Common myeloid progenitor, CD34-positive (primary cell): ENCODE results near the gene OTOG.

Source experiments
- CTCF ChIA-PET: fragments of 350-600 bp; sonication (Branson Sonifier 250); formaldehyde crosslinking; loops from one replicate; lab custom pipeline; 2021; ENCODE audit warnings: antibody characterized with exemption; lab: Charles Lee
- POLR2A ChIA-PET: fragments of 350-600 bp; sonication (Branson Sonifier 250); formaldehyde crosslinking; loops from one replicate; lab custom pipeline; 2021; ENCODE audit warnings: antibody characterized with exemption; lab: Charles Lee
- DNase-seq, 3 donors: peaks; one replicate each; pipeline versions ENCODE4 v3.0.0 to v3.0.0-alpha.2; 2013
- H3K27ac ChIP-seq, 2 experiments: 1 replicate in 1 of 2; 2 replicates in 1 of 2; pipeline ENCODE4 v1.7.0; 2013; ENCODE audit warnings: inconsistent platforms in 2 of 2, low read length in 2 of 2, mild to moderate bottlenecking in 2 of 2, low read depth in 1 of 2, moderate library complexity in 1 of 2; ENCODE audit not compliant: severe bottlenecking in 2 of 2, insufficient read depth in 1 of 2, poor library complexity in 1 of 2
- H3K27me3 ChIP-seq, 5 experiments: replicated peaks in 2 of 5; 1 replicate in 3 of 5; 2 replicates in 2 of 5; pipeline versions ENCODE4 v1.6.1 to v1.7.0; 2013; ENCODE audit warnings: low read length in 4 of 5, mild to moderate bottlenecking in 2 of 5, moderate library complexity in 2 of 5, inconsistent platforms in 1 of 5; ENCODE audit not compliant: insufficient read depth in 5 of 5, control insufficient read depth in 4 of 5
- H3K36me3 ChIP-seq, 4 experiments: 1 replicate in 2 of 4; 2 replicates in 2 of 4; pipeline versions ENCODE4 v1.6.1 to v1.7.0; 2013; ENCODE audit warnings: low read length in 3 of 4, control low read depth in 1 of 4, mild to moderate bottlenecking in 1 of 4; ENCODE audit not compliant: control insufficient read depth in 4 of 4, insufficient read depth in 4 of 4
- H3K4me1 ChIP-seq, 4 experiments: 1 replicate in 3 of 4; 2 replicates in 1 of 4; pipeline versions ENCODE4 v1.6.1 to v1.7.1; 2013; ENCODE audit warnings: low read length in 3 of 4, mild to moderate bottlenecking in 3 of 4, control low read depth in 1 of 4, inconsistent platforms in 1 of 4, moderate library complexity in 1 of 4; ENCODE audit not compliant: control insufficient read depth in 4 of 4, insufficient read depth in 4 of 4; ENCODE audit errors: control extremely low read depth in 1 of 4
- H3K4me3 ChIP-seq, 7 experiments: 1 replicate in 4 of 7; 2 replicates in 3 of 7; pipeline versions ENCODE4 v1.5.1 to v1.7.0; 2013; ENCODE audit warnings: mild to moderate bottlenecking in 7 of 7, low read length in 6 of 7, moderate library complexity in 6 of 7, inconsistent platforms in 2 of 7, low read depth in 2 of 7, control low read depth in 1 of 7; ENCODE audit not compliant: insufficient read depth in 4 of 7, control insufficient read depth in 1 of 7; ENCODE audit errors: extremely low read depth in 1 of 7
- H3K9me3 ChIP-seq, 5 experiments: 1 replicate in 4 of 5; 2 replicates in 1 of 5; pipeline versions ENCODE4 v1.6.1 to v1.7.1; 2013; ENCODE audit warnings: low read length in 4 of 5, mild to moderate bottlenecking in 2 of 5, inconsistent platforms in 1 of 5, low read depth in 1 of 5, moderate library complexity in 1 of 5; ENCODE audit not compliant: control insufficient read depth in 4 of 5, insufficient read depth in 2 of 5; ENCODE audit errors: control extremely low read depth in 1 of 5
- WGBS: methylation state at CpG from one replicate; pipeline ENCODE4 v1.1.5; 2013; ENCODE audit not compliant: insufficient coverage; 5-methylcytosine and 5-hydroxymethylcytosine counted together

Gene OTOG

GRCh38 chr11:17572359-17572690, 25.3 kb downstream of the OTOG start:
- H3K27me3 ChIP-seq: peaks cover 0 to 7% (median 0%) of the 10 kb centered on the region in 5 experiments
- H3K36me3 ChIP-seq: no peaks in the 10 kb centered on the region
- no peak overlapping the region for H3K27ac ChIP-seq
- WGBS: 53% methylated on average over 3 of the region's 3 CpGs
- ChIA-PET CTCF (no interaction called here), POLR2A (no interaction called here)
- H3K4me3 ChIP-seq: no peak overlapping the region
- H3K4me1 ChIP-seq: peaks cover 0 to 7% (median 3%) of the 10 kb centered on the region in 4 experiments
- no peaks in the 10 kb centered on the region for H3K9me3 ChIP-seq
- peak in 2 of 3 donors; percentile 44 to 57 for DNase-seq

GRCh38 chr11:17572791-17573460, 25.9 kb downstream of the OTOG start:
- no peaks in the 10 kb centered on the region for H3K36me3 ChIP-seq
- no peak overlapping the region for H3K4me3 ChIP-seq
- peaks cover 0 to 7% (median 3%) of the 10 kb centered on the region in 4 experiments for H3K4me1 ChIP-seq
- H3K27me3 ChIP-seq: peaks cover 0 to 5% (median 0%) of the 10 kb centered on the region in 5 experiments
- DNase-seq: no peak
- ChIA-PET CTCF (no interaction called here), POLR2A (no interaction called here)
- 97% methylated on average over 20 of the region's 20 CpGs for WGBS
- no peak overlapping the region for H3K27ac ChIP-seq
- H3K9me3 ChIP-seq: no peaks in the 10 kb centered on the region

GRCh38 chr11:17573526-17573925, 26.5 kb downstream of the OTOG start:
- Histone ChIP-seq H3K27ac (no peak overlapping the region), H3K9me3 (no peaks in the 10 kb centered on the region), H3K27me3 (peaks cover 0 to 5% (median 0%) of the 10 kb centered on the region in 5 experiments), H3K4me3 (no peak overlapping the region), H3K4me1 (peaks cover 0 to 7% (median 3%) of the 10 kb centered on the region in 4 experiments), H3K36me3 (no peaks in the 10 kb centered on the region)
- DNase-seq: no peak
- WGBS: 100% methylated on average over 2 of the region's 3 CpGs
- CTCF ChIA-PET: interaction anchor here (1.5 kb wide), 1 partner anchor 182 kb away, joined by 3 read pairs; no protein-coding TSS in a partner anchor
- POLR2A ChIA-PET: no interaction called here

- POLR2A ChIA-PET: no interaction called here
- H3K27me3 ChIP-seq: peaks cover 0 to 5% (median 0%) of the 10 kb centered on the region in 5 experiments
- peaks cover 0 to 7% (median 3%) of the 10 kb centered on the region in 4 experiments for H3K4me1 ChIP-seq
- H3K27ac ChIP-seq: no peak overlapping the region
- 94% methylated on average over 8 of the region's 9 CpGs for WGBS
- H3K4me3 ChIP-seq: no peak overlapping the region
- DNase-seq: no peak
- CTCF ChIA-PET: interaction anchor here (1.5 kb wide), 1 partner anchor 183 kb away, joined by 3 read pairs; no protein-coding TSS in a partner anchor
- H3K36me3 ChIP-seq: no peaks in the 10 kb centered on the region
- H3K9me3 ChIP-seq: no peaks in the 10 kb centered on the region
These were observed 27.4 kb downstream of the OTOG start for GRCh38 chr11:17574141-17575091.

- CTCF ChIA-PET: no interaction called here
- Histone ChIP-seq H3K27me3 (peaks cover 0 to 5% (median 0%) of the 10 kb centered on the region in 5 experiments), H3K9me3 (no peaks in the 10 kb centered on the region), H3K36me3 (no peaks in the 10 kb centered on the region), H3K27ac (no peak overlapping the region), H3K4me1 (peaks cover 0 to 7% (median 3%) of the 10 kb centered on the region in 4 experiments), H3K4me3 (no peak overlapping the region)
- WGBS: 96% methylated on average over 15 of the region's 16 CpGs
- no peak for DNase-seq
- POLR2A ChIA-PET: no interaction called here
These were observed 28.7 kb downstream of the OTOG start for GRCh38 chr11:17575431-17576425.

- H3K4me1 ChIP-seq: no peaks in the 10 kb centered on the region
- ChIA-PET CTCF (interaction anchor here (1.1 kb wide), 1 partner anchor 12 kb away, joined by 3 read pairs; no protein-coding TSS in a partner anchor), POLR2A (no interaction called here)
- H3K4me3 ChIP-seq: no peak overlapping the region
- WGBS: 95% methylated on average over 11 of the region's 11 CpGs
- DNase-seq: no peak
- peaks cover 0 to 2% (median 0%) of the 10 kb centered on the region in 5 experiments for H3K27me3 ChIP-seq
- no peaks in the 10 kb centered on the region for H3K36me3 ChIP-seq
- H3K9me3 ChIP-seq: peaks cover 0 to 2% (median 0%) of the 10 kb centered on the region in 5 experiments
- no peak overlapping the region for H3K27ac ChIP-seq
These were observed 31.2 kb downstream of the OTOG start for GRCh38 chr11:17578296-17578695.
